ENCODE results near the gene TBL1X.

The TBL1X gene

DNA sequence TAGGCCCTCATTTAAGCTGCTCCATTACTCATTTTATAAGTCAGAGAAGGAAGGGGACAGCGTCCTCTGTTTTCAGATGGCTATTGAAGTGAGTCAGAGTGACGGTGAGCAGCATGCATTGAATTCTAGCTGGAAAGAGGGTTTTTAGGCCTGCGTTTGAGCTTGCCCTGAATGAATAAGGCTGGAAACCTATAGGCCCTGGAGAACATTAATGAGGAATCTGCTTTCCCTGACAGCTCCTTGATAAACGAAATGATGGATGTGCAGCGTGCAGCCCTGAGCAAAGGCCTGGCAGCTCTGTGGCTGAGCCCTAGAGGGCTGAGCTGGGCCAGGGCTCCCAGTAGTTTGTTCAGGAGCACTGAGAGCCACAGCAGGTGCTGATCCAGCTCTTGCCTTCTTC, 33.4 kb downstream of the TBL1X start:
- no peak for DNase-seq (ENCODE audit: low read depth in 2 of 2)

DNA sequence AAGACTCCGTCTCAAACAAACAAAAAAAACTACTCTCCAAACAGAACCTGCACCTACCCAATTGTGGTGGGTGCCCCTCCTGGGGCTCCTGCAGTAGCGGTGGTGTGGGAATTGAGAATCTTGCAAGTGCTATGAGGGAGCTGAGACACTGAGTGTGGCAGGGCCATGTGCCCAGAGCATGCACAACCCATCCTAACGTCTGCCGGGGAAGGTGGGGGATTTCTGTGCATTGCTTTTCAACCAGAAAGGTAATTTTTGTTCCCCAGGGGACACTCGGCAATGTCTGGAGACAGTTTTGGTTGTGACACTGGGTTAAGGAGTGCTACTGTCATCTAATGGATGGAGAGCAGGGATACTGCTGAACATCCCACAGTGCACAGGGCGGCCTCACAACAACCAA, 35.7 kb downstream of the TBL1X start:
- DNase-seq (ENCODE audit: low read depth in 2 of 2), result no peak

DNA sequence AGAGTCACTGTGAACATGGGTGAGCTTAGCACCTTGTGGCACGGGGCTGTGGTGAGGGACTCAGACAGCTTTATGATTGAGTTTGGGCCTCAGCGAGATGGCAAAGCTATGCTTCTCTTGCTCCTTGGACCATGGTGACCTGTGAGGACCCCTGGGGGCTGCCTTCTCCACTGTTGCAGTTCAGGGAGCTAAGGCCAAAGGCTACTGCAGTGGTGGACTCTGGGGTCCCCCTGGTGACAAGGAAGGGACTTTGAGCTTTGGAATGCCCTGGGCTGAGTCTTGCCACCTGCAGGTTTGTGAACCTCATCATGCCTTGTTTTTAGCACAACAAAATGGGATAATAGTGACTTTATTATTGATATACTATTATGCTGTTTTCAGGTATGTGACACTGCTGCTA, 36.5 kb downstream of the TBL1X start:
- DNase-seq (ENCODE audit: low read depth in 2 of 2), result no peak

DNA sequence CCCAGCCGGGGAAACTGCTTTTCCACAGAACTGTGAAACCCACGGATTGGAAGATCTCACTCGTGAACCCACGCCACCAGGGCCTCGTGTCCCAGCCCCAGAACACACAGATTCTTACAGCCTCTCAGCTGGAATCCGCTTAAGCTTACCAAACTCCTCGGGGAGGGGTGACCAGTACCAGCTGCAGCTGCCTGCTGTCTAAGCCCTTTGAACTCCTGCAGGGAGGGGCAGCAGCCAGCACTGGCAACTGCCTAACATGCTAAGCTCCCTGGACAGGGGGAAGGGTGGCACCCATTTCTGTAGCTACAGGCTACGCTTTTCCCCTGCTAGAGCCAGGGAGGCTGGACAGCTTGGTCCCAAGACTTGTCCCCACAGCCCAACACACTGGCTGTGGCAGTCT, 38.4 kb downstream of the TBL1X start:
- DNase-seq (ENCODE audit: low read depth in 2 of 2), result no peak

DNA sequence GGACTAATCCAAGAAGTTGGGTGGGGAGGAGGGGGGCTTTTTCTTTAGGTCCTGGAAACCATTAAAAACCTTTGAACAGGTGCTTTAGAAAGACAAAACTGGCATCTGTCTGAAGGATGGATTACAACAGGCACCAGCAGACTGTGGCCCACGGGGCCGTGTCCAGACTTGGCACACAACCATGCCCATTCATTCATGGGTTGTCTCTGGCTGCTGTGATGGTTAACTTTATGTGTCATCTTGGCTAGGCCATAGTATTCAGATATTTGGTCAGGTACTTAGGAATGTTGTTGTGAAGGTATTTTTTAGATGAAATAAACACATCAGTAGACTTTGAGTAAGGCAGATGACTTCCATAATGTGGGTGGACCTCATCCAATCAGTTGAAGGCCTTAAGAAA, 45.5 kb downstream of the TBL1X start:
- no peak for DNase-seq (ENCODE audit: low read depth in 2 of 2)

DNA sequence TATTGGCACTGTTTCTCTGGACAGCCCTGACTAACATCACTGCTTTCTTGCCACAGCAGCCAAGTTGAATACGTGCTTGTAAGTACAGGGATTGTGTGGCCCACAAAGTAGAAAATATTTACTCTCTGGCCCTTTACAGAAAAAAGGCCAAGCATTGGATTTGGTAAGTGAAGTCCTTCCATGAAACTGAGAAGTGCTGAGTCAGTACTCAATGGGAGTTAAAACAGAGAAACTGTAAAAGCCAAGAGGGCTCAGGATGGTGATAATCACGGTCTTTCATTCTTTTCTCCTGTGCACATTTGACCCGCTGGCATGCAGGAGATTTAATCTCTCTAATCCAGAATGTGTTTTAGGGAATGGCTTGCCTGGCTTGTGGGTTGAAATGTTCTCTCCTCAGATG, 46.1 kb downstream of the TBL1X start:
- DNase-seq (ENCODE audit: low read depth in 2 of 2), result no peak

DNA sequence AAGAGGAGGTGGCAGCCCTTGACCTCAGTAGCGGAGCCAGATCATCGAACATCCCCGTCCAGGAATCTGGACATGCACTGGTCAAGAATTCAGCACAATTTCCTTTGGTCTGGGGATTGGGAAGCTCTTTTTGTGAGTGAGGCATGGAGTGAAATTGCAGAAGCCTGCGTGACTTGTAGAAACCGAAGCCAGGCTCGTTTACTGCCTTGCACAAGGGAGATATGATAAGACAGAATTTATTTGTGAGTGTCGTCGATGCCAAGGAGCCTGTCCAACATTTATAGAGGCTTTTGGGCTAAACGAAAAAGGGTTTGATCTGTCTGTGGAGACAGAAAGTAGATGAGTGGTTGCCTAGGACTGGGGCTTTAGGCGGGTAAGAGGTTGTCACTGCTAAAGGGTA, 50.6 kb downstream of the TBL1X start:
- no peak for DNase-seq (ENCODE audit: low read depth in 2 of 2)

DNA sequence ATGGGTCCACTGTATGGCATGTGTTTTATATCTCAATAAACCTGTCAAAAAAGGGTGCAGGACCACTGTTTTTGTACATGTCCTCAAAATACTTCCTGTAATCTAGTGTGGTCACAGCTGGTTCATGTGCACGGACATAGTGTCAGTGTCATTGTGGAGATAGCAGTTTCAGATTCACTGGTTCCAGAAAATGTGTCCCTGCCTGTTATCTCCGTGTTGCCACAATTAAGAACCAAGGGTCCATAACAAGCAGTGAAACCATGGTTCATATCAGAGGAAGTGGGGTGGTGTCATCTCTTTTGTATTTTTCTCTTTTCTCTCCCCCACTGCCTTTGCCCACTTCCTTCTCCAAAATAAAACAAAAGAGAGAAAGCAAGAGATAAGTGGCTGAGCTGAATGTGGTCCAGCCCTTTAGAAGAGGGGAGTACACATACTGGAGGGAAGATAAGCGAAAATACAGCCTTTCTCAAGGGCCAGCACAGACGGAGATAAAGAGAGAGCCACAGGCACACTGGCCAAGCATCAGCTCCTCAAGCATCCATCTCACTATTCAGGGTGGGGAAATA, 51.2 kb downstream of the TBL1X start:
- DNase-seq (ENCODE audit: low read depth in 2 of 2), result no peak

DNA sequence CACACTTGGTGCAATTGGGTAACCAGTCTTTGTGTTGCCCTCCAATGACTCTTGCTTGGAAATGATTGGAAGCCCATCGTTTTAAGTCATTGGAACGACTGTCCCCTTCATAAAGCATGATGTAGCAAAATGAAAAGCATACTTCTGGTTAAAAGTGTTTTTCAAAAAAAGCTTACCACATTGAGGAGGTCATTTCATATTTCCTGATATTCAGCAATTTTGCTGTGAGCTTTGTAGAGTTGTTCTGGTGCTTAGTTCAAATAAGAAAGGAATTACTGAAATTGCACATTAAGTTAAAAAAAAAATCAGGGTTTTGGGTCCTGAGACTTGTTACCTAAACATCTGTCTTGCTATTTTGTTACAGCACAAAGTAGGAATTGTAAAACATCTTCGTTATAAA, 51.8 kb downstream of the TBL1X start:
- no peak for DNase-seq (ENCODE audit: low read depth in 2 of 2)

DNA sequence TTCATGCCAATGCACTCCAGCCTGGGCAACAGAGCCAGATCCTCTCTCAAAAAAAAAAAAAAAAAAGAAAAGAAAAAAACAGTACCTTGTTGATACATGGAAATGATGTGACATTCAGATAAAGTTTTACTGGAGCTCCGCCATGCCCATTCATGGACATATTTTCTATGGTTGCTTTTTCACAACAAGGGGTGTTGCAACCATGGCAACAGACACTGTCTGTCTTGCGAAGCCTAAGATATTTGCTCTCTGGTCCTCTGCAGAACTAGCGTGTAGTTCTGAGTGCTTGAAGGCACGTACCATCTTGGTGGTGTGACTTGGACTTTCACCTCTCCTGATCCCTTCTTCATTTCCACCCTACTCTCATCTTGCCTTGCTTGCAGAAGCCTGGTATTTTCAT, 53.2 kb downstream of the TBL1X start:
- no peak for DNase-seq (ENCODE audit: low read depth in 2 of 2)

DNA sequence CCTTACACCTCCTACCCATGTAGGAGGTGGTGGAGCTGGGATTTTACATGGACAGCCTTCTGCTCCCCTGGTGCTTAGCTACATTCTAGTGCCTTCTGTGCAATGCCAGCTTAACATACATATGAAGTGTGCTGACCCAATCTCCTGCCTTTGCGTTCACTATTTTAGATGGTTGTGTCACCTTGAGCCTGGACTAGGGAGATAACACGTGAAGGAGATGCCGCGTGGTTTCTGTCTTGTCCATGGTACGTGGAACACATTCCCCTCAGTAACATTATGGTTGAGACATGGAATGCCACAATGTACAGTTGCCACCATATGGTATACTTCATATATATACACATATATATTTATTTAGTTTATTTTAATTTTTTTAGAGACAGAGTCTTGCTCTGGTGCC, 54.0 kb downstream of the TBL1X start:
- DNase-seq (ENCODE audit: low read depth in 2 of 2), result no peak

DNA sequence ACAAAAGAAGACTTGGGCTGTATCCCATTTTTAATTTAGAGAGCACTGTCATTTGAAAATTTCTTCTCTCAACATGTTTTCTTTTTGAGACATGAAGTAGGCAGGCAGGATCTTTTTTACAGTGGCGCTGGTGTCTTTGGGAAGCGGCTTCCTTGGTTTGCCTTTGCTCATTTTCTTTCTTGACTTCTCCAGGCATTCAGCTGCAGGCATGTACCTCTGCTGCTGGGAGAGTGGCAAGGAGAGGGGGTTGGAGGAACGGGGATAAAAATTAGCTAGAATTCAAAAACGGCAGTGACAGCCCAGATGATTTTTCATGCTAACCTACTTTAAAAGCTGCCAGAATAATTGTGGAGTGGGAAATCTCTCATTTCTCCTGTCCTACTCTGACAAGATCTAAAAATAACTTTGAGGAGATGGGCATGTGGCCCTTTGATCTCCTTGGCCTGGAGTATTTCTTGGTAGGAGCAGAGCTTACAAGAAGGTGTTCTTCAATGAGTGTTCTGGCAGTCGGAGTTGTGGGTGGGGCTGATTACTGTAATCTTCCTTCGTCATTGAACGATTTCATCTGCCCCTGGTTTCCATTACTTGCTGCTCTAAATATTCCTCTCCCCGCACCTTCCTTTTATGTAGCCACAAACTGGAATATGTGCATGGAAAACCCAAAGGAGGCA, 54.8 kb downstream of the TBL1X start:
- no peak for DNase-seq (ENCODE audit: low read depth in 2 of 2)

DNA sequence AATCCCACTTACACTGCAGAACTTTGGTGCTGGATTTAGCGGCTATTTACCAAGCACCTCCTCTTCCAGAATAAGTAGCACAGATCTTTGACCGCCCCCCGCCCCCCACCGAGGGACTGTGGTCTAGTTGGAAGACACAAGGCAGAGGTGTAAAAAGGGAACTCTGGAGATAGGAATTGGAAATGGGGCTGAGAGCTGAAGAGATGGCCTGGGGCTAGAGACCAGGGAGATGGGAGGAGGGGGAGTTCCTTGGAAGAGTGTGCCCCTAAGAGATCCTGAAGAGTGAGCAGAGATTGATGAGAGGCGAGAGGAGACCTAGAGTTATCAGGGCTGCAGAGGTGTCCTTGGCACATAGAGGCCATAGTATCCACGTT, 55.3 kb downstream of the TBL1X start:
- no peak for DNase-seq (ENCODE audit: low read depth in 2 of 2)

DNA sequence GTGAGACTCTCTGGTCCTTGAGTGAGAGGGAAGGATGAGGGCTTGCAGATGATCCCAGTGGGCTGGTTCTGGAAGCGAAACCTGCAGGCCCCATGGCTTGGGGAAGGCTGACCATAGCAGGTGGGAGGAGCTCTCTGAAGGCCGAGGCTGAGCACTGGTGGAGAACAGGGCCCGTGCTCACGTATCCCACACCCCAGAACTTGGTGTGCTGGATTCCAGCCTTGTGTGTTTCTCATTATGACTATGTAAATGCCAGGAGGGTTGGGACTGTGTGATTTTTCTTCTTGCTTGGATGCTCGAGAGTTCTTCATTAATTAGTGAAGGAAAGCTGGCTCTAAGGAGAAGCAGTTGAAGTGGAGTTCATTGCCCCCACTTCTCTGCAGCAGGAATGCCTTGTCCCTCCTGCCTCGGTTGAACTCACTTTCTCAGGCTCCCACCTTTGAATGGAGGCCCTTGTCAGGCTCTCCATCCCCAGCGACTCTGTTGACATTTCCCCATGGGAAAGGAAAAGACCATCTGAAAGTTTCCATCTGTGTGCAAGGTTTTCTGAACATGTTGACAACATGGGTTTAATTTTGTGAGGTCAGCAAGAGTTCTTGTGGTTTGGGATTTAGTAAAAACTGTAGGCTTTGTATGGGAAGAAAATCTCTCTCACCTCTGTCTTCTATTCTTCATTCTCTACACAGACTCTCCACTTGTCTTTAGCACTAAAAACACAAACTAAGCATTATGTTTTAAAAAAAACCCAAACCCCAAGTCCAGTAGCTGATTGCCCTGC, 57.7 kb downstream of the TBL1X start:
- DNase-seq (ENCODE audit: low read depth in 2 of 2), result no peak

DNA sequence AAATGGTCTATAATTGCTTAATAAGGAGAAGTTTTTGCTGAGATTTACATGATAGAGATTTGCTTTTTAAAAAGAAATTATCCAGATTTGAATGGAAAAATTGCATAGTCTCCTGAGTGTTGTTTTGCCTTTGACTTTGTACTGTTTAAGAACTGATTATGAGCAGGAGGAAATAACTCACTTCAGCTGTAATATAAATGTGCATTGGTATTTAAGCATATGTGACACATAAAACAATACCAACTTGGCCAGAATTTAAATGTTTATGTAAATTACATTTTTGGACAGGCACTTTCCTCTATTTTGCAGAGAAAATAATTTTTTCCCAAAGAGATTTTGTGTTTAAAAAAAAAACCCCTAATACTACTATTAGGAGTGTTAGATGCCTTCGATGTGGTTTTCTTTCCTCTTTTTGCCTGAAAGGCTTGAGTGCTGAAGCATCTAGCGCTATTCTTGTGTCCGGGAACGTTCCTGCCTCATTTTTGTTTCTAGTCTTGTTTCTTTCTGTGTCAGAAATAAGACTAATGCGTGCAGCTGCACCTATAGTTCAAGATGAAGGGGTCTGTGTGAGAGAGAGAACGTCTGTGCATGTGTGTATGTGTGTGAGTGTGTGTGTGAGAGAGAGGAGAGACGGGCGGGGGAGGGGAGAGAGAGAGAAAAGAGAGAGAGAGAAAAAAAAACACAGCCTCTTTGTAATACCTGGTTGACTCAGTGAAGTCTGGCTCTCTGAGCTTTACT, 60.8 kb downstream of the TBL1X start:
- DNase-seq (ENCODE audit: low read depth in 2 of 2), result no peak

DNA sequence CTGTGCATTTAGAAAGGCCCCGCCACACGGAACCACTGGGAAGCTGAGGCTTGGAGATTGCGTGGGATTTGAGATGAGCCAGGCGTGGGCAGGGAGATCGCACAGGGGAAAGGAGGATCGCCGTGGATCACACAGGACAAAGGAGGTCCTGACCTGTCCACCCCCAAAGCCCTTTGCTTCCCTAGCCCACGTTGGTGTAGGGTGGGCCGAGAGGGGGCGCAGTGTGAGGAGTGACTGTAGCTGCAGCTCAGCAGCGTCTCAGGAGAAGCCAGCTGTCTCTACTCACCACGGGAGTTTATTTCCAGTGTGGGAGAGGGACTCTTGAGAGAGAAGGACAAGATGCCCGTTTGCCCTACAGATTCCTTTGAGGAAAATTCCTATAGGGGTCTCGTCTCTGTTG, 62.1 kb downstream of the TBL1X start:
- no peak for DNase-seq (ENCODE audit: low read depth in 2 of 2)

DNA sequence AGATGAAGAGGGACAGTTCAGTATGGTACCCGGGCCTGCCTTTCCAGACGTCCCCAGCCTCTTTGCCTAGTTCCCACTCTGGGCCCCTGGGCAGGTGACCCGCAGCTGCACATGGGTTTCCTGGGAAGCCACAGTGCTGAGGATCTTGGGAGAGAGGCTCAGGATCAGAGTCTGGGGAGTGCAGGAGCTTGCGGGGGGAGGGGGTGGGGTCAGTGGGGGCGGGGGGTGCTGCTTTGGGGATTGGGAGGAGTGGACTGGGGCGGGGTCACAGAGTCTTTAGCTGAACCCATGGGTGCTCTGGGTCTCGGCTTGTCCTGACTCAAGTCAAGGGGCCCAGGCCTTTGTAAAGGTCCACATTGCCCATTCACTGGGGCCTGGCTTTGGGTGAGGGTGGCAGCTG, 63.6 kb downstream of the TBL1X start:
- DNase-seq (ENCODE audit: low read depth in 2 of 2), result no peak

DNA sequence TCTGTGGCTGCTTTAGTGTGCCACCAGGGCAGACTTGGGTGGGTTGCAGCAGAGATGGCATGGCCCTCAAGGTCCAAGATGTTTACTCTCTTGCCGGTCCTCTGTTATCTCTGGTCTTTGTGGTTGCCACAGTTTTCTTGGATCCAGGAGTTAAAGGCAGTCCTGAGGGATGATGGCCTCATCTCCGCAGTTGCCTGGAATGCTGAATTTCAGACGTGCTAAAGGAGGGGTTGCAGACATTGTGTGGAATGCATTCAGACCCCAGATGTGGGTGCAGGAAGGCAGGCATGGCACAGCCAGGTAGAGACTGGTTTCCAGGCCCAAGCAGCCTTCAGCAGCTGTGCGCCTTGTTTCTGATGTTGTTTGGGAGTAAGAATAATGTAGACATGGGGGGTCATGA, 64.4 kb downstream of the TBL1X start:
- DNase-seq (ENCODE audit: low read depth in 2 of 2), result no peak

DNA sequence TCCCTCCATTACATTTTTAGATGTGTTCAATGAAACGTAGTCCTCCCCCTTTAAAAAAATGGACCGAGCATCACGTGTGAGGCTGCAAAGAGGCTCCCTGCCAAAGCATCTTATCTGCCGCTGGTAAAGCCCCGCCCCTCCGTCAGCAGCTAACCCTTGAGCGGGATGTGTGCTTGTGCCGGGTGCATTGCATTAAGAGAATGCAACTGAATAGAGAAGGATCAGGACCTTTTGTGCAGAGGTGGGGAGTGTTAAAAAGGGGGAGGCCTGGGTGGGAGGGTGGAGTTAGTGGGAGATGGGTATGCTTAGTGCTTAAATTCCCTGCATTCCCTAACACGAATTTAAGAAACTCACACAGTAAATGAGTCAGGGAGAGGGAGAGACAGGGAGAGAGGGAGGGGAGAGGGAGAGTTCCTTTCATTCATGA, 66.0 kb downstream of the TBL1X start:
- peak; percentile 4 to 23 for DNase-seq (ENCODE audit: low read depth in 2 of 2)

DNA sequence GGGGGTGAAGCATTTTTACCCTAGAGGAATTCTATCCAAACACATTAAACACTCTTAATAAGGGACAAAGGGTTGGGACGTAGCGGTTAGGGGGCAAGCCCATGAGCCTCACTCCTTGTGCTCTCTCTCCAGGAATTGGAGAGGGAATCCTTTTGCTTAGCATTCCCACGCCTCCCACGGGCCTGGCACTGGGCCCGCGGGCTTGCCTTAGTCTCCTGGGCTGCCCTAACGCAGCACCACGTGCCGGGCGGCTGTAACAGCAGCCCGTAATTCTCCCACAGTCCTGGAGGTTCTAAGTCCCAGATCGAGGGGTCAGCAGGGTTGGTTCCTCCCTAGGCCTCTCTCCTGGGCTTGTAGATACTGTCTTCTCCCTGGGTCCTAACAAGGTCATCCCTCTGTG, 67.5 kb downstream of the TBL1X start:
- no peak for DNase-seq (ENCODE audit: low read depth in 2 of 2)

DNA sequence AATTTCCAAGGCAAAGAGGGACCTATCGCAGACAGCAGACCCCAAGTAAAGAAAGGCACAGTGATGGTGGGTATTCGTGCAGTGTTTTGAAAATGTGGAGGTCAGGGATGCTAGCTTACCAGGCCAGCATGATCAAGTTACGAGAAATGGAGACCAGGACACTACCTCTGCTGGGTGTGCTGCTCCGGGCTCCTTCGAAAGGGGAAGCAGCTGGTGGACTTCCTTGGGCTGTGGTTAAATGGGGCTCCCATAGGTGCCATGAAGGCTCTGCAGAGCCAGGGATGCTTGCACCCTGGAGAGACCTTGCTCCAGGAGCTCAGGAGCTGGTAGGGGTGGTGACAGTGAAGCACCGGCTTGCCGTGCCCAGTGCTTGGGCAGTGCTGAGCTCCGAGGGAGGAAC, 68.8 kb downstream of the TBL1X start:
- DNase-seq (ENCODE audit: low read depth in 2 of 2), result no peak

DNA sequence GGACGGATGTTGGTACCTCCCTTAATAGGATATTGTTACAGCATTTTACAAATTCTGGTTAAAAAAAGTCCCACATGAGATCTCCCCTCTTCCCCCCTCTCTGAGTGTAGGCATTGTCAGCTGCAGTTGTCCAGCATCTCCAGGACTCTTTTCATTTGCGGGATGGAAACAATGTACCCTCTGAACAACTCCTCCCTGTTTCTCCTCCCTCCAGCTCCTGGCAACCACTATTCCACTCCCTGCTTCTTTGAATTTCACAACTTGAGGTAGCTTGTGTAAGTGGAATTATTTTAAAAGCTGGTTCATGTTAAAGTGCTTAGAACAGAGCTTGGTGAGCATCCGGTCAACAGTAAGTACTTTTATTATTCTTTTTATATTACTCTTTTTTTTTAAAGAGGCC, 69.8 kb downstream of the TBL1X start:
- DNase-seq (ENCODE audit: low read depth in 2 of 2), result no peak

DNA sequence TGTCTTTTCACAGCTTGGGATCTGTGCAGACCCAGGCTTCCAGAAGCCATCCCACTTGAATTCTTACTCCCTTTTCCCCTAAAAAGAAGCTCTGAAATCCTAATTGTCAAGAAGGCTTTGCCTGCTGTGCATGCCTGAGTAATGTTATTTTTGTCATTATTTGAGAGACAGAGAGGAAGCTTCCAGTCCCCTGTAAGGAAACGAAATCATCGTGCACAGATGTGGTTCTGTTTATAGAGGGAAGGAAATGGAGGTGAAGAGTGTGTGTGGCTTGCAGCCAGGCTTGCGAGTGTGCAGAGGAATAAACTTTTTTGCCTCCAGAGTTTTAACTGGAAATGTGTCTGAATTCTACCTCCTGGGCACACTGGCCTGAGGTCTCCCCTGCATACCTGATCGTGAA, 70.2 kb downstream of the TBL1X start:
- DNase-seq (ENCODE audit: low read depth in 2 of 2), result no peak

All from activated CD4-positive, alpha-beta T cell treated with anti-CD3 and anti-CD28 coated beads for 24 hours (primary cell).